CD4-positive, alpha-beta T cell treated with Interleukin-6 for 4 hours (primary cell): ENCODE results near the gene TSSK2.

Experiments used
- DNase-seq: peaks from one replicate; pipeline ENCODE4 v3.0.0-alpha.2; 2020; ENCODE audit warnings: mixed read lengths

TSSK2 gene

DNA sequence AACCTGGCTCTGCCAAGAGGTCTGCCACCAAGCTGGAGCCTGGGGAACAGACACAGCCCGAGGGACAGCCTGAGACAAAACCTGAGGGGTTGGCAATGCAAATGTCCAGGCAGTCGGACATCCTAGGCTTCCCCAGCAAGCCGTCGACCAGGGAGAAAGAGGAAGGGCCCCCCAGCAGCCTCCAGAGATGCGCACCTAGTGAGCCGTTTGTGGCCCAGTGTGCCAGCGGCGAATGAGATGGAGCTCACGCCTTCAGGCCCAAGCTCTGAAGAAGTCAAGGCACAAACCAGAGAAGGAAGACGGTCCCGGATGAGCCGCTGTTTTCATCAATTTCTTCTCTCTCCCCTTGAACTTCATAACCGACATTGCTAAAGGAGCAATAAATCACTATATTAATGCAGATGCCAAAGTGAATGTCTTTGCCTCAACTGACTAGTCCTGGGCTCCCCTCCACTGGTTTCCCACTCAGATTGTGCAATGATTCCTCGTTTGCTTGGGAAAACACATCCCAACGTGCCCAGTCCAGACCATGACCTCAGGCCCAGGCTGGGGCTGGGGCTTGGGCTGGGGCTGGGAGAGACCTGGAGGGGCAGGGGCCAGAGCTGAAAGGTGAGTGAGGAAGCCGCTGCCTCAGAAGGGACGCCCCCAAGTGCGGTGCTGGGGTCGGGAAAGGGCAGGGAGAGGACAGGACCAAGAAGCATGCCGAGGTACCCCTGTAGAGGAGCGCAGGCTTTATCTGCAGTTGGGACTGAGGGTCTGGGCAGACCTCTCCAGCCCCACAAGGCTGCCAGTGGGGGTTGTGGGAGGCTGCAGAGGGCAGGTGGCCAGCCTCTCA, 5.4 kb upstream of the TSSK2 start:
- DNase-seq: no peak

DNA sequence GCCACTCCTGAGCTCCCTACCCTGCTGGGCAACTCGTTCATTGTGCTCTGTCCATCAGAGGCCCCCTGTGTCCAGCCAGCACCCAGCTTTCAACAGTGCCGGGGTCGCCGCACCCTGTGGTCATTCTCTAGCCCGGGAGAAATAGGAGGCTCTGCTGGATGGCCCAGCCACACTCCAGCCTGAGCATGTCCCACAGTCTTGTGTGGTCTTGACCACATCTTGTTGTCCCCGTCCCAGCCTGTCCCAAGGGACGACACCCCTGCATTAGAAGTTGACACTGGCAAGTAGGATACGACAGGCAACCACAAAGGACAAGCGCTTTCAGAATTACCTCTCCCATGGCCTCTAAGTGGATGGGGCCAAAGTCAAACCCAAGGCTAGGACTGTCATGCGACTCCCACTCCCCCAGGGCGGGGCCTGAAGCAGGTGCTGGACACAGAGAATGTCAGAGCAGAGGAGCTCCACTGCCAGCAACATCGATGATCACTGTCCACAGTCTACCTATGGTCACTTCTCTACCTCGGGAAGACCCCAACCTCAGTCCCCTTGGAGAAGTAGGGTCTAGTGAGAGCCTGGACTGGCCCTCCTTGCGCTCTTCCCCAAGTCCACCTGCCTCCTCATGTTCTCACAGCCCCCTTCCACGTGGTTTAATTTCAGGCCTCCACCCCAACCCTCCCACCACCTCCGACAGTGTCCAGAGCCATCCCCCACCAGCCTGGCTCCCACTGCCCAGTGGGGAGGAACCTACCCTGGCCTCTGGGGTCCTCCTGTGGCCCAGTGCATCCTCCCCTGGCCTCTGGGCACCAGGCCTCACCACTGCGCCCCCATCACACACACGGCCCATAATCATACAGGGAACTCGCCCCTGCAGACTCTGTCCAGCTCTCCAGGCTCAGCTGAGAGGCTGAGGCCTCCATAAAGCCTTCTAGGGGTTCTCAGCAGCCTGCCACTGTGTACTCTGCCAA, 4.5 kb upstream of the TSSK2 start:
- no peak for DNase-seq

DNA sequence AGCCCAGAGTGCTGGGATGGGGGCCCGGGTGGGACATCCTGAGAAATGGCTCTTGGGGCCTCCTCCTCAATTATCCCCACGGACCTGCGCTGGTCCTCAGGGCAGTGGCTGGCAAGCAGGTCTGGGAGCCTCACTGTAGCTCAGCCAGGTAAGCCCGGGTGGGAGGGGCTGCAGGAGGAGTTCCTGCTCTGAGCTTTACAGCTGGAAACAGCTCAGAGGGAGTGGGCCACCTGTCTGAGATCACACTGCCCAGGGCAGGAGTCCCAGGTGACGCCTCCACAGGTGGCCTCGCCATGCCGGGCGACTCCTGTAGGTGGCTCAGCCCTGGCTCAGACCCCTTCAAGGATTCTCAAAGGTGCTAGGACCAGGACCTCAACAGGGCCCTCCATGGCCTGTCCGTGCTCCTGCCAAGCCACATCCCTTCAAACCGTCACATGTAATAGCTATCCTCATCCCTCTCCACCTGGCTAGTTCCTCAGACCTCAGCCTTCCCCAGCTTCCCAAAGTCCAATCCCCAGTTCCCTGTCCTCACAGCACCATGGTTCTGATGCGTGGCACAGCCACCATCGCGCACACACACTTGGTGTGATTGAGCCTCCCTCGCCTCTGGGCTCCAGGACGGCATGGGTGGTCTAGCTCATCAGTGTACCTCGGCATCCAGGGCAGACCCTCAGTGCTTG, 3.6 kb upstream of the TSSK2 start:
- DNase-seq: no peak

DNA sequence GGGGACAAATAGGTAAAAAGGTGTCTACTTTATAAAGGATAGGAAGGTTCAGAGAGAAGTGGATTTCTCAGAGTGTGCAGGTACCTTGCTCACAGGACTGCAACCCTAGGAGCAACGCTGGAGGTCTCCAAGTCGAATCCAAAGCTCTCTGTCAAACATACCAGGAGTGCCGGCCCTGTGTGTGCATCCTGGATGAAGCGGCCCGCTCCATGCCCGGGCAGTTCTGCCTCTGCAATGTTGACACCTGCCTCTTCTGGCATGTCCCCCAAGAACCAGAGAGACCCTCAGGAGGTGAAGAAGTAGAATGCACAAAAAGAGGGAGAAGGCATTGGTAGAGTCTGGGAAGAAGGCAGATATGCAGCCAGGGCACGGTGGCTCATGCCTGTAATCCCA, 3.1 kb upstream of the TSSK2 start:
- DNase-seq: no peak

DNA sequence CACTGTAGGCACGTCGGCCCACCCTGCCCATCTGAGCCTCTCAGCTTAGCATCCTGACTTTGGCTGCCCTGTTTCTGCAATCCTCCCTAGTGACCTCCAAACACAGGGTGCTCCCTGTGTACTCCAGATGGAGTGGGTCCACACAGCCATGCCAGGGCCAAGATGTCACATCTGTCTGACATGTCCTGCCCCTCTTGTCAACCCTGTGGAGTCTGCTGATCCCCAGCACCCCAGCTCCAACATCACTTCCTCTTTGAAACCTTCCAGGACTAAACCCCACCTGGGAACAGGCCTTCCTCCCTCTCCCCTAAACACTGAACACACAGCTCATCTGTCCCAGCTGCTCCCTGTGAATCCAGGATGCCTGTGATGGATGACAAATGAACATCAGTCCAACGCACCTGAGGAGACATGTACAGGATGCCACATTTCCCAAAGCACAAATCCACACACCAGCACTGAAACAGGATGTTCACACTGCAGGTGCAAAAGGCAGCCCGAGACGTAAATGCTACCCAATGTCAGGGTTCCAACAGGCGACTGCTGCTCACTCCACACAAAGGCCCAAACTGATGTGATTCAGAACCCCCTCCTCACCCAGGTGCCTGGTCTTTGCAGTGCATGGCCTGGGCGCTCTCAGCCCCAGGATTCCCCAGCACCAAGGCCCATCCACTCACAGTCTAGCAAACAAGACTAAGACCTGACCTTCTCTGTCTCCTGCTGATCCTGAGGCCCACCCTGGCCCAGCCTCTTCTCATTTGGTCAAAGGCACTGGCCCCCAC, 2.0 kb upstream of the TSSK2 start:
- DNase-seq: no peak

DNA sequence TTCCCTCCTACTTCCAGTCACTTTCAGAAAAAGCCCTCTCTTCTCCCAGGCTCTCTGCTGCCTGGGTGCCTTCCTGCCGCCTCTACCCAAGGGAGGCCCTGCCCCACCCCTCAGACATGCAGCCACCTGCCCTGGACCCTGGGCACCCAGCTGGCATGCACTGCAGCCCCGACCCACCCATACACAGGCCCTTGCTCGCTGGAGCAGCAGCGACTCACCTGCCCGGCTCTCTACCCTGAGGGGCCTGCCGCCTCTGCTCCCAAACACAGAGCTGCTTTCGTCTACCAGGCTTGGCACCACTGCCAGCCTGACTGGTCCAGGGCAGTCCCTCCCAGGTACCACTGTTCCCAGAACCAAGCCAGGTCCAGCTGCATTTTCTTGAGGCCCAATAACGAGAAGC, 1.2 kb upstream of the TSSK2 start:
- DNase-seq: no peak

DNA sequence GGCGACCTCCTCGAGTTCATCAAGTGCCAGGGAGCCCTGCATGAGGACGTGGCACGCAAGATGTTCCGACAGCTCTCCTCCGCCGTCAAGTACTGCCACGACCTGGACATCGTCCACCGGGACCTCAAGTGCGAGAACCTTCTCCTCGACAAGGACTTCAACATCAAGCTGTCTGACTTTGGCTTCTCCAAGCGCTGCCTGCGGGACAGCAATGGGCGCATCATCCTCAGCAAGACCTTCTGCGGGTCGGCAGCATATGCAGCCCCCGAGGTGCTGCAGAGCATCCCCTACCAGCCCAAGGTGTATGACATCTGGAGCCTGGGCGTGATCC, 542 bp downstream of the TSSK2 start:
- no peak for DNase-seq

DNA sequence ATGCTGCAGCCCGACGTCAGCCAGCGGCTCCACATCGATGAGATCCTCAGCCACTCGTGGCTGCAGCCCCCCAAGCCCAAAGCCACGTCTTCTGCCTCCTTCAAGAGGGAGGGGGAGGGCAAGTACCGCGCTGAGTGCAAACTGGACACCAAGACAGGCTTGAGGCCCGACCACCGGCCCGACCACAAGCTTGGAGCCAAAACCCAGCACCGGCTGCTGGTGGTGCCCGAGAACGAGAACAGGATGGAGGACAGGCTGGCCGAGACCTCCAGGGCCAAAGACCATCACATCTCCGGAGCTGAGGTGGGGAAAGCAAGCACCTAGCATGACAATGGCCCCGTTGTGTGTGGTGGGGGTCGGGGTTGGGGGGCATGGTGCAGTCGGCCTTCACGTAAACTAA, 1.0 kb downstream of the TSSK2 start:
- DNase-seq: no peak

DNA sequence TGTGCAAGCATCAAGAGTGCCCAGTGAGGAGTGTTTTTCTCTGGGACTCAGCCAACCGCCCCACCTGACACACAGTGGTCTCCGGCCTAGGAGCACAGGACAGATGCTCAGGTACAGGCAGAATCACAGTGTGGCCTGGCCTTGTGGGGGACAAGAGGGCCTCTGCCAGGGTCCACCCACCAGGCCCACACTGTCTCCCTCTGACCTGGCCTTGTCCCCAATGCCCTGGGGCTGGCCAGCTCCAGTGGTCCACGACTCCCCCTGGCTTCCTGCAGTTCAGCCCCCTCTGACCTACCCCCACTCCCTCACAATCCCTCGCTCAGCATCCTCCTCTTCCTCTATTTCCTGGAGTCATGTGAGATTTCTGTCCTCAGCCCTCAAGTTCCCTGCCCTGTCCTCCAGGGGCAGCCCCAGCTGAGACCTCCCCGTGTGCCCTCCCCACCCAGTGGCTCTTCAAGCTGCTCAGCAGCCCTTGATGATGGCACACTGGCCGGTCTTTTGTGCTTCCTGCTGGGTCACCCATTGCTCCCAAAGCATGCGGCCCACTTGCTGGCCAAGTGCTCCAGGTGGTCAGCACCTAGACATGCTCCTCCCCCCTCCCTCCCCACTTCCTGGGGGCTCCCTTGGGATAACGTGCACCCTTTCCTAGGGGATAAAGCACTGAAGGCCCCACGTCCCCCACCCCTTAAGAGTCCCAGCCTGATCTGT, 1.7 kb downstream of the TSSK2 start:
- no peak for DNase-seq

DNA sequence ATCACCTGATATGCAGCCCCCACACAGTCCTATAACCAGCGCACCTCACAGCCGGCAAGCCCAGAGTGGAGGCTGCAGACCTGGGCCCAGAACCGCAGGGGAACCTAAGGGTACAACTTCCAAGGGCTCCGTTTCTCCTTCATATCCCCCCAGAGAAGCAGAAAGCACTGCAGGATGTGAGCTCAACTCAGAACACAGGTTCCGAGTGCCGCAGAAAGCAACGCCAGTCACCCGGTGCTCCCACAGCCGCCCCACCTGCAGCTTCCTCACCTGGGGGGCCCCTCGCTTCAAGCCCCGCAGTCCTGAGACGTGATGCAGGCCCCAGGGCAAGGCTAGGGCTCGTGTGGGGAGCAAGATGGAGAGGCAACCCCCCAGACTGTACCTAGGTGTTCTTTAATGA, 2.5 kb downstream of the TSSK2 start:
- no peak for DNase-seq

DNA sequence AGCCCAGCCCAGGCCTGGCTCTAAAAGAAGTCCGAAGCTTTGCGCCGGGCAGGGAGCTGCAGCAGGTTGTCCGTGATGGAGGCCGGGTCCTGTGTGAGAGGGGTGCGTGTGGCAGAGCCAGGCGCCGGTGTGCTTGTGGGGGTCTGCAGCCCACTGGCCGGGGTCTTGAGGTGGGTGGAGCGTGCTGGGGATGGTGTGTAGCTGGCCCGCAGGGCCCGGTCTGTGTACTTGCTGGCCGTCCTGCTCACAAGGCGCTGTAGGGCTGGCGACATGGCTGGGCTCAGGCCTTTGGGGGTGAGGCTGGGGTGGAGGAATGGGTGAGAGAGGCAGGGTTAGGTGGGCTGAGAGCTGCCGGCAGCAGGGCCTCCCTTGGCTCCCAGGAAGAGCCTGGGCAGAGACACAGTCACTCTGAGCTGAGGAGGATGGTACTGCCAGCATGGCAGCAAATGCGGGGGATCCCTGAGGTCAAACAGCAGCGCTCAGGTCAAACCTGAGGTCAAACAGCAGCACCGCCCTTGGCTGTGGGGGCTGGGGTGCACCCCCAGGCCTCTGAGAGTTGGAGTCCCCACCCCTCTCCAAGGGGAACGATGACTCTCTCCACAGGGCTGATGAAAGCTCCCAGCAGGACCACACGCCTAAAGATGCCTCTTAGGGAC, 3.2 kb downstream of the TSSK2 start:
- no peak for DNase-seq

DNA sequence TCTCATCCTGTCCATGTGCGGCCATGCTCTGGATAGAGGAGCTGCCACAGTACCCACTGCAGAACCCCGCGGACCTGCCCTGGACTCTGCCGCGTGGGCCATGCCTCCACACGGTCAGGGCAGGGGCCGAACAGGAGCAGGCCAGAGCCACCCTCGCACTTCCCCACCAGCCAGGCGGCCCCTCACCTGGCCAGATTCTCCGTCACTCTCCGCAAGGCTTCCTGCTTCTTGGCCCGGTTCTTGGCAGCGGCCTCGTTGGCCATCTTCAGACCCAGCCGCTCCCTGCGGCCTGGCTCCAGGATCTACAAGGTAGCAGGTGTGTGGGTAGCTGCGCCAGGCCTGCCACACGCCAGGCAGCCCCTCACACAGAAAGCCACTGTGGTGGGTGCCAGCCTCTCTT, 3.8 kb downstream of the TSSK2 start:
- no peak for DNase-seq

DNA sequence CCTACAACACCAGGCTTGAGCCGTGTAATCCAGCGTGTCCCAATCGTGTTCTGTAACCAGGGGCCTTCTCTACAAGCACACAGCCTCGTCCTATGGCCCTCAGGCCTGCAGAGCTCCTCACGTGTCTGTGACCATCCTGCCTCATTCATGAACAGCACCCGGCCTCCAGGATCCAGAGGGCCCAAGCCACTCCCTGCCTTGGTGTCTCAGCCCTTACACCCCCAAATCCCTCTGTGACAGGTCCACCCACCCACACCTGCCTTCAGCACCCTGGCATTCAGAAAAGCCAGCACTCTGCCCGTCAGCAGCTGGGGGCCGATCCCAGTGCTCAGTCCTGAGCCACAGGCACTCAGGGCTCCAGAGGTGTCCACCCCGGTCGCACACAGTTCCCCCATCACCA, 5.8 kb downstream of the TSSK2 start:
- DNase-seq: no peak

DNA sequence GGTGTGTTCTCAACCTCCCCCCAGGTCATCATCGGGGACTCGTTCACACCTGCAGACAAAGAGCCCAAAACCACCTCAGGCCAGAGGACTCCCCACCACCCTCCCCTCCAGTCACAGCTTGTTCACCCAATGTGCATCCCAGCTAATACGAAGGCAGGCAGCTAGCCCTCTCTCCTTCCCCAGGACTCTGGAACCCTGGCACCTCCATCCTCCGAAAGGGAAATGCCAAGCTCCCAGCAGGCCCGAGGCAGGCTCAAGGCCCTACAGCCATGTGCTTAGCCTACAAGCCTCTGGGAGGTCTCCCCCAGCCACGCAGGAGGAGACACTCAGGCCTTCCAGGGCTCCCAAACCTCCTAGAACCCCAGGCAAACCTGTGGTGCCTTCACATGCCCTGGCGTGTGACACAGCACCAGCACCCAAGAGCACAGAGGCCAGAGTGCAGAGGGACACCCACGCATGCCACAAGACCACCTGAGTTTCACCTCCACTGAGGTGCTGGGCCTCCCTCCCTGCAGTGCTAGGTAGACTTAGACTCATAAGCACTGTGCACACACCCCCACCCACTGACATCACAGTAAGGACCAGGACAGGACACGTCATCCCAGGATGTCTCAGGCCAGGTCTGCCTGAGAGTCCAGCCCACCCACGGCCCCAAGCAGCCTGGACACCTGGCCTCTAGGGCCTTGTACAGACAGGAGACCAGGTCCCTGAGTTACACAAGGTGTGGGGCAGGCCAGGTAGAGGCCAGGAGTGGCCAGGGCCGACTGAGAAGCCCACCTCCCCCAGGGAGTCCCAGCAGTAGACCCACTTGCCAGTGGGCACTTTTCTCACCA, 6.5 kb downstream of the TSSK2 start:
- DNase-seq: no peak

DNA sequence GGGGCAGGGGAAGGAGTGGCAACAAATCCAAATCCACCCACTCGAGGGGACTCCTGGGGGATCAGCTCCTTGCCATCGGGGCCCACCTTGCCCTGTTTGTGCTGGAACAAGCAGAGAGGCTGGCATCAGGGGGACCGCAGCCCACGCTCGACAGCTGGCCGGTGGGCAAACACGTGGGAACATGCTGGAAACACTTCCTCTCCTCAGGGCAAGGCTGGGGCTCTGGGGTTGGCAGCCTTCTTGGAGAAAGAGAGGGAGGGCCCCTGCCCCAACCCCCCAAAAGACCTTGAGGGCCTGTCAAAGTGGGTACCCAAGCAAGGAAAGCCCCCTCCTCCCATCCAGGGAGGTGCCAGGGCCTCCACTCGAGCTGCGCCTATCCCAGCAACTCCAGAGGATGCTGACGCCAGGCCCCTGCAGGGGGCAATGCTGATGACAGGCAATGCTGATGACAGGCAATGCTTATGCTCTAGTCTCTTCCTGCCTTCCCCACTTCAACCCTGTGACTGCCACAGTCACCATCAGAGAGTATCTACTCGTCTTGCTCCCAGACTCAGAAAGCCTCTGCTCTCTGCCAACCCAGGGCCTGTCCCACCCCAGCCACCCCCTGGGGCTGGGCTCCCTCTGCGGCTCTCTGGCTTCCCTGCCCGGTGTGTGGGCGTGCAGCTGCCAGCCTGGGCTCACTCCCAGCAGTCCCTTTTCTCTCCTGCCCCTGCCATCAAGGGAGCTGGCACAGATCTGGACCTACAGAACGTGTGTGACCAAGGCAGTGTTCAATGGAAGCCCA, 7.3 kb downstream of the TSSK2 start:
- no peak for DNase-seq

DNA sequence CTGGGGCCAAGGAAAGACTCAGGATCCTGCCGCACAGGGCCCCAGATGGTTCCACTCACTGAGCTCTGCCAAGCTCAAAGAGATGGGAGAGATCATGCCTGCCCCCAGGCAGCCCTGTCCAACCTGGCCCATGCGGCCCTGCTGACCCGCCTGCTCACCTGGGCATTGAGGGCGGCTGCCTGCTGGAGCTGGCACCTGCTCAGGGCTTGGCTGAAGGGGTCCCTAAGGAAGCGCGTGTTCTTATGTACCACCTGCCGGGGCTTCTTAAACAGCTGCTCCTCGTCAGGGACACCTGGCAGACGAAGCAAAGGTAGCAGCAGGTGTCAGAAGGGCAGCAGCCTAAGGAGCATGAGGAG, 7.9 kb downstream of the TSSK2 start:
- no peak for DNase-seq

DNA sequence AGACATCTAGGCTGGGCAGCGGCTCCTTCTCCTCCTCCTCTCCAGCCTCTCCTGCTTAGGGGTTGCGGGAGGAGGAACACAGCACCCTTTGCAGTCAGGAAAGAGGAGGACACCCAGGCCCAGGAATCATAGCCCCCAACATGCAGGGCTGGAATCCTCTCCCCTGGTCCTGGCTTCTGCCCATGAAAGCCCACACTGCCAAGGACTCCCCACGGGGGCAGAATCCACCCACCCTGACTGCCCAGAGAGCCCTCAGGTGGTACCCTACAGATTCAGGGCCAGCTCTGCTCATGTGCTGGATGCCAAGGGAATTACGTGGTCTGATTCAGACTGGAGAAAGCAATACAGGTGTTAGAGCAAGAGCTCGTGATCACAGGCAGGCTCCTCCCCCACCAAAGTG, 8.9 kb downstream of the TSSK2 start:
- no peak for DNase-seq

DNA sequence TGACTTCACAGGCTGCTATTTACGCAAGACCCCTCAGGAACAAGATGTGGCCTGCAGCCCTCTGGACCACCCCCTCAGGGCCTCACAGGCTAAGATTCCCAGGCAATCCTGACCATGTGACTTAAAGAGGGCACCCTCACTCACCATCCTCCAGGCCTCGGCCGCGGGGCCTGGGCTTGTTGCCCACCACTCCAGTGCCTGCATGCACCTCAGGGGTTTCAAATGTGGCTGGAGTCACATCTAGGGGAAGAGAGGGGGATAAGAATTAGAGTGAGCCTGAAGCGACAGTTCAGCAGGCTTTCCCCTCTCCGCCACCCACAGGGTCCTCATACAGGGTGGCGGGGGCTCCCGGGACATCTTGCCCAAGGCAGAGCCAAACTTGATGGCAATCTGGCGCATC, 11.3 kb downstream of the TSSK2 start:
- DNase-seq: no peak

DNA sequence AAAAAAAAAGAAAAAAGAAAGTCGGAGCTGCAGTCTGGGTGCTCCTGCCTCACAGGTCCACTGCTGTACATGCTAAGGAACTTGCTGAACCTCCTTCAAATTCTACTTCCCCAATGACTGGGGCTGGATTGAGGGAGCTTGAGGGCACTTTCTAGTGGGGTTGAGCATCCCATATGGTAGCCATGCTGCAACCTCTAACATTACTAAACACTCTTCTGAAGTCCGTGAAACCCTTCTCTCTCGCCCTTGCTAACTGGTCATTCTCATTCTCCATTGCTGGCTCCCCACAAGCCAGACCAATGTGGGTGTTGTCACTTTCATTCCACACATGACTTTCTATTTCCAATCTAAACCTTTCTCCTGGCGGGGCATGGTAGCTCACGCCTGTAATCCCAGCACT, 12.1 kb downstream of the TSSK2 start:
- no peak for DNase-seq

DNA sequence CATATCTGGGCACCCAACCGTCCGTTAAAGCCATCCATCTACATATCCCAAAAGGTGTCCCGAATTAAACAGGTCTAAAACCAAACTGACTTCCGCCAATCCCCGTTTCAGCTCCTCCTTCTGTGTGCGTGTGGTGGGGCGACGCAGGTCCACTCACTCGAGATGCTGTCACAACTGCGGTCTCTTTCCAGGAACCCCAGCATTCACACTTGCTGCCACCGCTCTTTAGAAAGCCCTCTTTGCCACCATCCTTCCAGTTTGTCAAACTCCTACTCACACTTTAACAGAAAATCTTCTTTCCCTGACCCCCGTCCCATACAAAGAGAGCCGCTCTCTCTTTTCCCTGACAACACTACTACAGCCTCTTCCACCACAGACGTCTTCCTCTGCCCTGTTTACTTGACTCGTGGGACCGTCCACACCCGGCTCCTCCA, 12.9 kb downstream of the TSSK2 start:
- DNase-seq: no peak
